HG02759 (cell line): Measurements from ENCODE around the gene RNF130.

Experiments used
- ATAC-seq: cut with Tn5 transposase; IDR thresholded peaks from one replicate; pipeline ENCODE4 v1.9.1; 2021; ENCODE audit warnings: mild to moderate bottlenecking, moderate library complexity; ENCODE audit not compliant: unreplicated experiment

The RNF130 gene

DNA sequence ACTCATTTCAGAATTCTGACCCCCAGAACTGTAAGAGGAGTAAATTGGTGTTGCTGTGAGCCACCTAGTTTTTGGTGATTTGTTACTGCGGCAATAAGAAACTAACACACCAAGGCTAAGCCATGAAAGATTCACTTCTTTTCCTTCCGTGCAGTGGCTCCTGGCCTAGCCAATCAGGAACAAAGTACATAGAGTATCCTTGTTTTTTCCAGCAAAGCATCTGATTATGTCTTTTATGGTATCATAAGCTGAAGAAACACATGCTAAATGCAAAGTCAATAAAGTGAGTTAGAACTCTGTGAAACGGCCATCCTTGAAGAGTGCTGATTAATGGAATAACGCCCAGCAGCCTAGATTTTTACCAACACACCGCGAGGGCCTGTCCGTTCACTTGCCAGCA lies 11.4 kb downstream of the RNF130 start:
- ATAC-seq, result no peak

DNA sequence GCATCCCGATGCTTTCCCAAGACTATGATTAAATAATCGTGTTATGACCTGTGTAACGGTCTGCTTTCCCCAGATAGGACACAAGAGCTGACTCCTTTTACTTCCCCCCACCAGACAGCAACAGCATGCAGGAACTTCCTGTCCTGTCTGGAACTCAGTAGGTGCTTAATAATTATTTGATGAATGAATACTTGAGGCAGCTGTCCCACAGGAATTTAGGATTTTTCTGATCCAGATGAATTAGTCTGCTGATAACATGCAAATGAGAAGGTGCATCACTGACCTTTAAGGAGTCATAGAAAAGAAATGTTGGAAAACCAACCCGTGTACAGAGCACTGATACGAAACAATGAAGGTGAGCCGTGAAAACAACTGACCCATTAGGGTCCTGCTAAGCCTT lies 12.2 kb downstream of the RNF130 start:
- no peak for ATAC-seq

DNA sequence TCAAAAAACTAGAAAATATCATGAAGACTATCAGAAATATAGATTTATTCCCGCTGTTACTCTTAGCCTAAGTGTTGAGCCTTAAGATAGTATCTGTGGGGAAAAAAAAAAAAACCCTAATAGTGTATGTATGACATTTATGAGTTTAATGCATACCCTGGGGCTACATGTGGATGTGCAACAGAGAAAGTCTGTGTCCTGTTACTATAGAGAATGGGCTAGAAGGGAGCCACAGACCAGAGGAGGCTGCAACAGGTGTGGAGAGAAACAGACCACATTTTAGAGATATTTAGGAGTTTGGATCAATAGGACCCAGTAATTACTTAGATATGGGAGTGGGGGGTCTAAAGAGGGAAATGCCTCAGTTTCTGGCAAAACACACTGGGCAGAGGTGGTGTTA lies 15.4 kb downstream of the RNF130 start:
- ATAC-seq, result no peak

DNA sequence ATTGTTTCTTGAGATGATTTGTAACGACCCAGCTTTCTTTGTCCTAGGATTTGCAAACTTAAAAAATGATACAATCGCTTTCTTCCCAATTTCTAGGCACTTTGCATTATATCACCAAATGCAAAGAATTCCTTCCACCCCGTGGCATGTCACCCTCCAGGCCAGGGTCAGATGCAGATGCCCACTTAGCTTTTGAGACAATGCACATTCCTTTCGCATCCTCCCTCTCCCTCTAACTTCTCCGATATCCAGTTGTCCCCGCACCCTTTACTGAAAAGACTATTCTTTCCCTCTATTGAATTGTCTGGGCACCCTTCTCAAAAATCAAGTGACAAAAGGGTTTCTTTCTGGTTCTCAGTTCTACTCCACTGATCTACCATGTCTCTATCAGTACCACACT lies 17.3 kb downstream of the RNF130 start:
- ATAC-seq, result no peak

DNA sequence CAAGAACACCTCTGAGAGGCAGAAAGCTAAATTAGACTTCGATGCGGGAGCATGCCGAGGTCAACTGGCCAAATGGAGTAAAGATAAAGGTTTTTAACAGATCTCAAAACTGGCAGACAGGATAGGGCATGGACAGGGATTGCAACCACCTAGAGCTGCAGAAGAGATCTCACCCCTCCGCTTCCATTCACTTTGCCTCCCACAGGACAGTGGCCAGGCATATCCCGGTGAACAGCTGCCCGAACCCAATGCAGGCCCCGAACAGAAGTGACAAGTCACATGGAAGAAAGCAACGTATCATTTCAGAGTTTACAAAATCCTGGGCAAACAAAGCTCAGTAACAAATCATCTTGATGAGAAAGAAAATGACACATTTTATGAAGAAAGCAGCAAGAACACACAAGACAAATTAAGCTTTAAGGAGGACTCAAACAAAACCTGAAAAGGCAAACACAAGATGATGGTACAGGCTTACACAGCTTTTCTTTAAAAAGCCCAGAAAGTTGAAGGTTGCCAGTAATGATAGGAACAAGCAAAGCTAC lies 18.4 kb downstream of the RNF130 start:
- no peak for ATAC-seq

DNA sequence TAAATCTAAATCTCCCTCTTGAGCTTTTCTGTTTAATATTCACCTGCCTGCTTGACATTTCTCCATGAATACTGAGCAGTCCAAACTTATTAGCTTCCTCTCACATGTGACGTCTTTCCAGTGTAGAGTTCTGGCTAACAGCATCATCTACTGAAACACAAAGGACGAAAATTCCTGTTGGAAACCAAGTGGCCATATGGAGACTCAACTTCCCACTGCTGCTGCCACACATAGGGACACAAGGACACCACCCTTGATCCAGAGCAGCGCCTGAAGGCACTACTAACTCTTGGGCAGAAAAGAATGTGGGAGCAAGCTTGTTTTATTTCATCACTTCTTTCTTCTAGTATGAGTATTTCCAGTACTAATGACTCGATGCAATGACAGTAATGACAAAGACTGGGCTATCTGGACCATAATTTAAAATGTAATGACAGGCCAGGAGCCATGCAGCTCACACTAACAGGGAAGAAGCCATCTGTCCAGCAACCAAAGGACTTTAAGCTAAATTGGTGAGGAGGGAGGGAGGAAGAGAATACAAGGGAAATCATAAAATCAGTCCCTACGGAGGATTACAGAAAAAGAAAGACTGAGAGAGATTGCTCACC lies 19.2 kb downstream of the RNF130 start:
- no peak for ATAC-seq

DNA sequence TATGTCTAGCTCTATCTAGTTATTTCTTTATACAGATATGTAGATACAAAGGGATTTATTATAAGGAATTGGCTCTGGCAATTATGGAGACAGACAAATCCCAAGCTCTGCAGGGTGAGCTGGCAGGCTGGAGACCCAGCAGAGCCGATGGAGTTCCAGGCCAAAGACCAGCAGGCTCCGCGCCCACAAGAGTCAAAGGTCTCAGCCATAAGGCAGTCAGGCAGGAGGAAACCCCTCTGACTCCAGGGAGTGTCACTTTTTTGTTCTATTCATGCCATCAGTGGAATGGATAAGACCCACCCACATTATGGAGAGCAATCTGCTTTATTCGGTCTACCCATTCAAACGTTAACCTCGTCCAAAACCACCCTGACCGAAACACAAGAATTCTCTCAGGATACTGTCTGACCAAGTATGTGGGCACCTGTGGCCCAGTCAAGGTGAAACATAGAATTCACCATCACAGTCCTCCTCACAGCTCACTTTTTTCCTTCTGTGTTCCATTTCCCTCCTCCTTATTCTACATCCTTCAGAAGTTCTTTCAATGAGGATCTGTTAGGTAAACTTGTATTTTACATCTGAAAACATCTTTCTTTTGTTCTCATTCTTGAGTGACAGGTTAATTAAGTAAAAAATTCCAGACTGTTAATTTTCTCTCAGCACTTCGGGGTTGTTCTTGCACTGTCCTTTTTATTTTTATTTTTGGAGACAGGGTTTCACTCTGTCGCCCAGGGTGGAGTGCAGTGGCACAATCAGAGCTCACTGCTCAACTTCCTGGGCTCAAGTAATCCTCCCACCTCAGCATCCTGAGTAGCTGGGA lies 21.2 kb downstream of the RNF130 start:
- no peak for ATAC-seq

DNA sequence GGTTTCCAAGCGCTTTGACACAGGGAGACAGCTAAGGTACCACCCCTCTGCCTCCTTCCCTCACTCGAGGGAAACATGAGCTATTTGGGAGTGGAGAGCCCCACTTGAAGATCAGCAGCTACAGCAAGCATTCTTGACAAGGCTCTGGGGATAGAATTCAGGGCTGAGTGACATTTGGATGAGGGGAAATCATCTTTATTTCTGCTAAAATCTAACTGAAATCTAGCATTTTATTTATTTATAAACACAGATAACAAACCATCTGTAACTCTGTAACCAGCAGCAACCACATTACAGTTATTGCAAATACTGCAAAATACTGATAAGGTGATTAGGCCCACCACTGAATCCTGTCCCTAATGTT lies 22.4 kb downstream of the RNF130 start:
- no peak for ATAC-seq

DNA sequence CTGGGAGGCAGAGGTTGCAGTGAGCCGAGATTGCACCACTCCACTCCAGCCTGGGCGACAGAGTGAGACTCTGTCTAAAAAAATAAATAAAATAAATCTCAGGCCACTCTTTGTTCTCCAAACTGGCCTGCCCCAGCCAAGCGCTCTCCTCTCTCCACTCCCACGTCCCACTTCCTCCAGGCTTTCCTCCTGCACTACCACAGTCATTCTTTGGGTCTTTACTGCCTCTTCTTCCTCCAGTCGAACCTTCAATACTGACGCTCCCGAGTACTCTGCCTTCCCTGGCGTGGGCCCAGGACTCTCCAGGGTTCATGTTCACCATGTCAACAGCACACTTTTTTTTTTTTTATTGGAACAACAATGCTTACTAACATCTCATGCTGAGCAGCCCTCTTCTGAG lies 23.9 kb downstream of the RNF130 start:
- ATAC-seq, result no peak

DNA sequence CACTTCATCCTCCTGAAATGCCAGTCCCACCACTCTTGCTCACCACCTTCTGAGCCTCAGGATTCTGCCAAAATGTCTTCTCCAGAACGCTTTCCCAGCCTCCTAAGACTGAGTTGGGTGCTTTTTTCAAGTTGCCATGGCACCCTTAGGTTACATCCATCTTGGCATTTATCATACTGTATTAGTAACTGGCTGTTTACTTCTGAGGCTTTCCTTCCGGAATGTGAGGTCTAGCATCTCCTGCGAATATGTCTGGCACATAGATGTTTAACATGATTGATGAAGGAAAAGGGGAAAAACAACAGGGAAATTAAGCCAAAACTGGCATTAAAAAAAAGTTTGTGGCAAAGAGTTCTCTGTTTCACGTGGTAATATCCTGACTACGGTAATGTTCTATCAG lies 24.9 kb downstream of the RNF130 start:
- no peak for ATAC-seq

DNA sequence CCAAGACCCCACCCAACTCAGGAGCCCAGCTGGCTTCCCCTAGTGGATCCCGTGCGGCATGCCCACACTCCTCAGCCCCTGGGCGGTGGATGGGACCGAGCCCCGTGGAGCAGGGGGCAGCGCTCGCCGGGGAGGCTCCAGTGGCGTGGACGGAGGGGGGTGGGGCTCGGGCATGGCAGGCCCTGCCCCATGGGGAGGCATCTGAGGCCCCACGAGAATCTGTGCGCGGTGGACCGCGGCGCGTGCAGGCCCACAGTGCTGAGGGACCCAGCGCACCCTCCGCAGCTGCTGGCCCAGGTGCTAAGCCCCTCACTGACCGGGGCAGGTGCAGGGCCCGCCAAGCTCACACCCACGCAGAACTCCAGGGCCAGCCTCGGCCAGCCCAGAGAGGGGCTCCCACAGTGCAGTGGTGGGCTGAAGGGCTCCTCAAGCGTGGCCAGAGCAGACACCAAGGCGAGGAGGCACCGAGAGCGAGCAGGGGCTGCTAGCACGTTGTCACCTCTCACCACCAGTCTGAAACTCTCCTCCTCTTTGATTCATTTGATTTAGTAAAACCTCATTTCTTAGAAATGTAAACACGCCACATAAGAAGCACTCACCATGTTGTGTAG lies 25.6 kb downstream of the RNF130 start:
- ATAC-seq, result no peak

DNA sequence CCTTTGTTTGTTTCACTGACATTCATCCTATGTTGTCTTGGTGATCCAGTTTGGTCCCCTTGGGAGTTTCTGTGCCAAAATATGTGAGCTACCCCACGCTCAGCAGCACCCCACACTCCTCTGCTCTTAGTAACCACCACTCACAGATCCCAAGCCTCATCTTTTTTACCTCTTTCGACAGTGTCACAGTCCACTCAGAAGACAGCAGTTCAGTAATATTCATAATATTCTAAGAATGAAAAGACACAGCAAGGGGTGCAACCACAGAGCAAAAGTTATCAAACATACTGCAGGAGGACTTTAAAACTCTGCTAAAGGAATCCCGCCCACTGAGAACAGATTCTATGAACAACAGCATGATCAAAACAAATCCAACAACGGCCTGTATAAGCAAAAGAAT lies 28.2 kb downstream of the RNF130 start:
- ATAC-seq, result no peak

DNA sequence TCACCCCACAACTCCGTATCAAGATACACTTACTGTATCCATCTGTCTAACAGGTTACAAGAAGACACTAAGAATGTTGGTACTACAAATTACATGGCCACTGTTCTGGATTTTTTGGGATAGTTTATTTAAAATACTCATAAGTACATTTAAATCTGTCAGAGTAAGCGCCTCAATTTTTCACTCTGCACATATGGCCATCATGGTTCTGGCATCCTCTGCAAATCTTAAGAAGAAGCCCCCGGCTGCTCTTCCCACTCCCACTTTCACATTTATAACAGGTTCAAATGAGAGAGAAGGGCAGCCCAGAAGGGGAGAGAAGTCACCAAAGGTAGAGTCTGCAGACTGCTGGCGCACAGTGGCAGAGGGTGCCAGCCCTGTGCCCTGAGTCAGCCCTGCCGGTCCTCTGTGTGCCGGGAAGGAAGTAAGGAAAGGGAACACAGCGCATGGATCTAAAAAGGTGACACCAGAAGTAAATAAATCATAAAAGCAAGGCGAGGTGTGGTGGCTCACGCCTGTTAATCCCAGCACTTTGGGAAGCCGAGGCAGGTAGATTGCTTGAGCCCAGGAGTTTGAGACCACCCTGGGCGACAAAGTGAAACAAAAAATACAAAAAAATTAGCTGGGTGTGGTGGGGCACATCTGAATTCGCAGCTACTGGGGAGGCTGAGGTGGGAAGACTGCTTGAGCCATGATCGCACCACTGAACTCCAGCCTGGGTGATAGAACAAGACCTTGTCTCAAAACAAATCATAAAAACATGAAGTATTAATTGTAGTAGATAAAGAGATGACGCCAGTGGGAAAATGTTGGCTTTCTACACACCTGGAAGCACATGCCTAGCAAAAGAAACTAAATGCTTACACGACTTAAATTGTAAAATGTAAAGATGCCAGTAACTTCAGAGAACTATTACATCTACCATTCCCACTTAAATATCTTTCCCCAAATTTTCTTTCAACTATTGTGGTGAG lies 30.0 kb downstream of the RNF130 start:
- no peak for ATAC-seq

DNA sequence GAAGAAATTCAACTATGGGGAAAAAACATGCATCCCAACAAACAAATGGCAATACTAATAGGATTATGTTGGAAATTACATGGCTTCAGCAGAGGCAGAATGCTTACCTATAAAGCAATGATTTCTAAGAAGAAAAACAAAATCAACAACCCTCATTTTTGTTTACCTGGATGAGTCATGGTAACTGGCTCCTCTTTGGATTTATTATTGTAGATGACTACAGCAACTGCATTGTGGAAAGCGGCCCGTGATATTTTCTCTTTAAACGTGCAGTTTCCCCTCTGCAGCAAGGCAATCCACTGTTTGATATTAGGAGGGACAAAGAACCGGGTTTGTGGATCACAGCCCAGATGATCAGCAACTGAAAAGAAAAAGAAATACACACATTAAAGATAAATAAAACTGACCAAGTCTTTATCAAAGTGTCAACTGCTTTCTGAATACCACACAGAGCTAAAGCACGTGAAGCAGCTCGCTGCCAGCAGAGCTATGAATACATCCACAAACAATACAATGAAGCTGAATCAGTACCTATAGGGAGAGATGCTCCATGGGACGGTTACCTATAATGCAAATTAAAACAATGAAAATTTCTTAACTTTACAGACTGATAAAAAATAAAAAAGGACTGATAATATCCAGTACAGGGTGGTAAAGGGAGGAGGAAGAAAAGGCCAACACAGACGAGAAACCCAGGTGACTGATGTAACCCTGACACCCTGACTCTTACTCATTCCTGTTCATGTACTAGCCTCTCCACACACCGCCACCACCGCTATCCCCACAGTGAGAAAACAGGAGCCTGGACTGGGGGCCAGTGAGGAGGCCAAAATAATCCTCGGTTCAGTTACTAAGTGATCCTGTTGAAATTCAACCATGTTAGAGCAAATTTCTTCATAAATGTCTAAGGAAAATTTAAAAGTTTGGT lies 31.0 kb downstream of the RNF130 start:
- ATAC-seq, result no peak

DNA sequence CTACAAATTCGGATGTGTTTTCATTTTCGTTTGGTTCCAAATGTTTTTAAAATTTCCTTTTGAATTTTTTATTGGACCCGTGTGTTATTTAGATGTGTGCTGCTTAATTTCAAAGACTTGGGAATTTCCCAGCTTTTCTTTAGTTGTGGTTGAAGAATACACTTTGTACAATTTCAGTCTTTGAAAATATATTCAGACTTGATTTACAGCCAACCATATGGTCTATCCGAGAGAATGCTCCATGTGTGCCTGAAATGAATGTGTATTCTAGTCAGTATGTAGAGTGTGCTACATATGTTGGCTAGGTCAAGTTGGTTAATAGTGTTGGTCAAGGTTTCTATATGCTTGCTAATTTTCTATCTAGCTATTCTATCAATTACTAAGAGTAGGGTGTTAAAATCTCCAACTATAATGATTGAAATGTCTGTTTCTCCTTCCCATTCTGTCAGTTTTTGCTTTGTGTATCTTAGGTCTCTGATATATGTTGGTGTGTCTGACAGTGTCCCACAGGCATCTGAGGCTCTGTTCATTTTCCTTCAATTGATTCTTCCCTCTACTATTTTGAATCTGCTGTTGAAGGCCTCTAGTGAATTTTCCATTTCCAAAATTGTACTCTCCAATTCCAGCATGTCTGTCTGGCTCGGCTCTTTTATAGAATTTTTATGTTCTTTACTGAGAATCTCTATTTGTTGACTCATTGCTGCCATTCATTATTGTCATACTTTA lies 36.2 kb downstream of the RNF130 start:
- no peak for ATAC-seq

DNA sequence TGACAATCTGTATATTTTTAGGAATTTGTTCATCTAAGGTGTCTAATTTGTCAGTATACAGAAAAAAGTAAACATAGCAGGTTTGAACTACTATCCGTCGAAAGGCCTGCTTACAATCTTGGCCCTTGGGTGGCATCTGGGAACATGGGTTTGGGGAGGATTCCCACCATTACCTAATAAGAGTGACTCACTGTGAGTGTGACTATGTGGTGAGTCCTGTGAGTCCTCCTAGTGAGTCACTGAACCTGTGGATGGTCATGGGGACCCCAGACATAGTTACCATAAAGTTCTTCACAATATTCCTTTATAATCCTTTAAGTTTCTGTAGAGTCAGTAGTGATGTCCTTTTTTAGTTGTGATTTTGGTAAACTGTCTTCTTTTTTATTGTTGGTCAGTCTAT lies 37.0 kb downstream of the RNF130 start:
- no peak for ATAC-seq

DNA sequence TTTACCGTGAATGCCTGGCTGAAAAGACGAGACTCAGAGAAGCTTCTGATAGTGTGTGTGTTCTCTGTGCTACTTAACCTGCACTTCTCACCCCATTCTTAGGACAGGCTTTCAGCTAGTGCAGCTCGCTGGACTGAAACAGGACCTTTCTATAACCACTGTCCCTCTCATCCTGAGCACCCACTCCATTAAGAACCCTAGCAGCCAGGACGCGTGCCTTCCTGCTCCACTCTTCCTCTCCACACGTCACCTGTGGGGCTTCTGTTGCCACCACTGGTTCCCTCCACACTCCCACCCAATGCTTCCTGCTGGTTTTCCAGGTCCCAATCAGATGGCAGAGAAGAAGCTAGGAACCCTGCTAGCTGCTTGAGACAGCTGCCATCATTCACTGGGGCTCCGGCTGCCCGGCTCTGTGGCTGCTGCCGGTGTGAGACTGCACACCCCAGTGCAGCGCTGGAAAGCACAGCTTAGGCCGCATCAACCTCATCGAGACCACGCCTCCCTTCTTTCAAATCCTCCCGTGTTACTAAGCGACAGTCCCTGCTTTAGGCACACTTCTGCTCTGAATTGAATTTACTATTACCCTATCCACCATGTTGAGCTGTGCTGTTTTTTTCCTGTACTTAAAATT lies 44.0 kb downstream of the RNF130 start:
- no peak for ATAC-seq

DNA sequence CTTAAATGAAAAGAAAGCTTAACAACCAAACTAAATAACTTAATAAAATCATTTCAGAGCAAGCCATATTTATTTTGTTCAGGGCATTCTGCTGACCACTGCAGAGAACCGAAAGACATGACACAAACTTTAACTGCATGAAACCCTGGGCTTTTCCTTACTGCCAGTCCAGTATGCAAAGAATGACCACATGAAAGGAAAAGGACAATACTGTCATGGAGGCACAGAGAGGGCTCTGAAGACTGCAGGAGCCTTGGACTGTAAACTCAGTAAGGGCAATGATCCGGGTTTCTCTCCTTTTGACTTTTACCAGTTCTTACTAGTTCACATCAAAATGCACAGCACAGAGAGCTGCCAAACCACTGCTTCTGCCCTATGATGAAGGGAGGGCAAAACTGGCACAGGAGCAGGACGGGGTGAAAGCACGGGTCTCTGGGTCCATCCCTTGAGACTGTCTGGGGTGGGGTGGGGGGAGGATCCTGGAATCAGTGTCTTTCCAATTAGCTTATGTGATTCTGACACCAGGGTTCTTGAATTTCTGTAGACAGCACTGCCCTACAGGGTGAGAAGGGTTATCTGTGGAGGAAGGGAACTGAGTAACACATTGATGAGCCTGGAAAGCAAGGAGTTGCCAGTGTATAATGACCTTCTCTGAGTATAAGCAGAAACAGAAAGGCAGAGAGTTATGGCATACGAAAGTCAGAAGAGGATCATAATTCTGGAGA lies 44.7 kb downstream of the RNF130 start:
- no peak for ATAC-seq
